ENCODE results near the gene CSKMT.

GRCh38 chr11:62677156-62677555 is 12.0 kb downstream of the CSKMT start:
- TF ChIP-seq CTCF (IDR thresholded peaks at IDR 0.05) (no peak), POLR2A (IDR thresholded peaks at IDR 0.05) (no peak)
